Esophagus muscularis mucosa (tissue), 4 donors: ENCODE data around the gene PTPRK. TPM values are rescaled to one million over a fixed set of nuclear protein-coding genes. Genes with fewer than 3 reads are reported as not detected.
"Not testable (repeated sequence)": the region's sequence is repeated elsewhere in the genome, so short reads cannot be mapped to it uniquely, and the experiment has no call there.

ENCODE experiments used
- DNase-seq: peaks from one replicate; pipeline ENCODE4 v3.0.0-alpha.2; 2017; ENCODE audit errors: extremely low spot score
- H3K27ac ChIP-seq, 4 donors: fragments of 200-600 bp; sonication (generic); replicated peaks in 1 of 4; 1 replicate in 3 of 4; 2 replicates in 1 of 4; pipeline ENCODE4 v1.5.1; 2016 to 2019; ENCODE audit warnings: mild to moderate bottlenecking in 1 of 4
- H3K27me3 ChIP-seq, 4 donors: fragments of 200-600 bp; sonication (generic); one replicate each; pipeline versions ENCODE4 v1.5.1 to v1.6.0; 2016 to 2019
- H3K36me3 ChIP-seq, 4 donors: fragments of 200-600 bp; sonication (generic); one replicate each; pipeline ENCODE4 v1.5.1; 2016 to 2019
- H3K4me1 ChIP-seq, 4 donors: fragments of 200-600 bp; sonication (generic); one replicate each; pipeline ENCODE4 v1.5.1; 2016 to 2019
- H3K4me3 ChIP-seq, 4 donors: fragments of 200-600 bp; sonication (generic); 1 replicate in 2 of 4; 2 replicates in 2 of 4; pipeline ENCODE4 v1.5.1; 2016 to 2019; ENCODE audit warnings: mild to moderate bottlenecking in 4 of 4, moderate library complexity in 1 of 4
- H3K9me3 ChIP-seq, 4 donors: fragments of 200-600 bp; sonication (generic); 1 replicate in 3 of 4; 2 replicates in 1 of 4; pipeline ENCODE4 v1.5.1; 2016 to 2019
- EP300 ChIP-seq: sonication (generic); formaldehyde crosslinking; IDR thresholded peaks from one replicate; pipeline ENCODE4 v1.6.1; 2017; ENCODE audit warnings: antibody characterized with exemption
- POLR2A ChIP-seq: fragments of 450-650 bp; IDR thresholded peaks from one replicate; pipeline ENCODE4 v1.6.1; 2017; ENCODE audit warnings: antibody characterized with exemption, moderate library complexity, mild to moderate bottlenecking, low read depth
- POLR2AphosphoS5 ChIP-seq, 2 donors: sonication (generic); formaldehyde crosslinking; IDR thresholded peaks; one replicate each; pipeline ENCODE4 v1.6.1; 2017; ENCODE audit warnings: antibody characterized with exemption in 2 of 2
- WGBS: methylation state at CpG from one replicate; pipeline ENCODE4 v1.1.5; 2018; 5-methylcytosine and 5-hydroxymethylcytosine counted together
- intact Hi-C: fragments of 100-400 bp; cut with DNase I; formaldehyde crosslinking; loops from one replicate; pipeline ENCODE4 v1.15.1; 2023
- total RNA-seq, 4 donors: library from RNA; depleted of rRNA; stranded (reverse); fragments of >200 nt; gene quantifications; one replicate each; pipeline versions ENCODE4 v1.1.0 to v1.2.1, GENCODE V29; 2016
- TF ChIP-seq, protein P1 (sequence below), 3 experiments: fragments of 200-600 bp in 2 of 3; fragments of 450-650 bp in 1 of 3; sonication (generic) in 2 of 3; IDR thresholded peaks; one replicate each; pipeline ENCODE4 v1.5.1; 2017 to 2019; ENCODE audit warnings: antibody characterized with exemption in 3 of 3, mild to moderate bottlenecking in 2 of 3, moderate library complexity in 1 of 3

PTPRK gene
- total RNA-seq, 4 donors from 2014 or later = 36.8 to 53.1 (median 43.8) TPM

DNA sequence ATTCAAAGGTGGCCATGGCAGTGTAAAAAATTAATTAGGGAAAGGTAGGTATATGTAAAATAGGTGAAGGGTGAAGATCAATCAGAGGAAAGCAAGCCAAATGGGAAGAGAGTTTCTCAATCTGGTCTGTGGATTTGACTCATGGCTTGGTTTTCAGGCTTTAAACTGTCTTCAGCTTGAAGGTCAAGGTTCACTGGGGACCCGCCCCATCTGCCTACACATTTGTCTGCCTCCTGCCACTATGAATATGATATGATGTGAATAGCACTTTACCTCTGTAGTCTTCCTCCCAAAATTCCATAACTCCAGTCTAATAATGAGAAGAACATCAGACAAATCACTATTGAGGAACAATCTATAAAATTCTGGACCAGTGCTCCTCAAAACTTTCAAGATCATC, 587.3 kb downstream of the PTPRK start:
- Histone ChIP-seq H3K9me3 (peaks cover 0 to 10% (median 8%) of the 10 kb centered on the region in 4 donors), H3K36me3 (no peaks in the 10 kb centered on the region), H3K4me1 (no peaks in the 10 kb centered on the region), H3K4me3 (no peak overlapping the region), H3K27ac (no peak overlapping the region), H3K27me3 (no peaks in the 10 kb centered on the region)
- no peak for DNase-seq
- intact Hi-C loops = no loop called here
- 84% methylated on average over 1 of the region's 1 CpG for WGBS
- TF ChIP-seq POLR2AphosphoS5 (IDR thresholded peaks at IDR 0.05) = no peak
- no peak for TF ChIP-seq EP300
- TF ChIP-seq POLR2A = no peak
- TF ChIP-seq, protein P1, sequence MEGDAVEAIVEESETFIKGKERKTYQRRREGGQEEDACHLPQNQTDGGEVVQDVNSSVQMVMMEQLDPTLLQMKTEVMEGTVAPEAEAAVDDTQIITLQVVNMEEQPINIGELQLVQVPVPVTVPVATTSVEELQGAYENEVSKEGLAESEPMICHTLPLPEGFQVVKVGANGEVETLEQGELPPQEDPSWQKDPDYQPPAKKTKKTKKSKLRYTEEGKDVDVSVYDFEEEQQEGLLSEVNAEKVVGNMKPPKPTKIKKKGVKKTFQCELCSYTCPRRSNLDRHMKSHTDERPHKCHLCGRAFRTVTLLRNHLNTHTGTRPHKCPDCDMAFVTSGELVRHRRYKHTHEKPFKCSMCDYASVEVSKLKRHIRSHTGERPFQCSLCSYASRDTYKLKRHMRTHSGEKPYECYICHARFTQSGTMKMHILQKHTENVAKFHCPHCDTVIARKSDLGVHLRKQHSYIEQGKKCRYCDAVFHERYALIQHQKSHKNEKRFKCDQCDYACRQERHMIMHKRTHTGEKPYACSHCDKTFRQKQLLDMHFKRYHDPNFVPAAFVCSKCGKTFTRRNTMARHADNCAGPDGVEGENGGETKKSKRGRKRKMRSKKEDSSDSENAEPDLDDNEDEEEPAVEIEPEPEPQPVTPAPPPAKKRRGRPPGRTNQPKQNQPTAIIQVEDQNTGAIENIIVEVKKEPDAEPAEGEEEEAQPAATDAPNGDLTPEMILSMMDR (IDR thresholded peaks at IDR 0.05) = no peak

- Histone ChIP-seq H3K36me3 (no peaks in the 10 kb centered on the region), H3K9me3 (peaks cover 0 to 10% (median 8%) of the 10 kb centered on the region in 4 donors), H3K4me3 (no peak overlapping the region), H3K27ac (no peak overlapping the region), H3K27me3 (no peaks in the 10 kb centered on the region), H3K4me1 (no peaks in the 10 kb centered on the region)
- intact Hi-C loops = no loop called here
- TF ChIP-seq EP300 (no peak), POLR2AphosphoS5 (IDR thresholded peaks at IDR 0.05) (no peak), POLR2A (no peak)
- TF ChIP-seq, protein P1 (IDR thresholded peaks at IDR 0.05) = no peak
- no peak for DNase-seq
- 83% methylated on average over 5 of the region's 5 CpGs for WGBS
Measured at GRCh38 chr6:127932708-127933107, 587.7 kb downstream of the PTPRK start.

- peaks cover 0 to 14% (median 6%) of the 10 kb centered on the region in 4 donors for H3K9me3 ChIP-seq
- H3K27me3 ChIP-seq, H3K27ac ChIP-seq, DNase-seq, H3K4me3 ChIP-seq, H3K36me3 ChIP-seq, H3K4me1 ChIP-seq, intact Hi-C loops: not testable (repeated sequence)
- 96% methylated on average over 10 of the region's 10 CpGs for WGBS
Measured at GRCh38 chr6:127926441-127926840, 594.0 kb downstream of the PTPRK start.

DNA sequence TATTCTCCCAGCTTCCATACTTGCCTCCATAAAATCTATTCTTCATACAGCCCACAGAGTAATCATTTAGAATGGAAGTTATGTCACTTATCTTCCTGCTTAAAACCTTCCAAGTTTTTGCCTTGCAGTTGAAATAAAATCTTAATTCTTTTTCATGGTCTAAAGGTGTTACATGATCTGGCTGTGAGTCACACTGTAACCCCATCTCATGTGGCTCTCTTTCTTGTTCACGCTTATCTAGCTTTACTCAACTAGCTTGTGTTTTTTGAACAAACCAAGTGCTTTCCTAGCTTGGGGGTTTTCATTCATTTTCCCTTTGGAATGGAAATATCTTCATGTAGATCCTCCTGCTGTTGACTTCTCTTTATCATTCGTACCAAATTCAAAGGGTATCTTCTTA, 596.0 kb downstream of the PTPRK start:
- 88% methylated on average over 2 of the region's 2 CpGs for WGBS
- TF ChIP-seq, protein P1 (IDR thresholded peaks at IDR 0.05) = no peak
- TF ChIP-seq POLR2AphosphoS5 (IDR thresholded peaks at IDR 0.05) (no peak), EP300 (no peak), POLR2A (no peak)

GRCh38 chr6:127924031-127924430, 596.4 kb downstream of the PTPRK start:
- no peak for TF ChIP-seq POLR2AphosphoS5 (IDR thresholded peaks at IDR 0.05)
- TF ChIP-seq, protein P1 (IDR thresholded peaks at IDR 0.05) = no peak
- intact Hi-C loops = no loop called here
- no peak for DNase-seq
- no peak overlapping the region for H3K27ac ChIP-seq
- H3K36me3 ChIP-seq = no peaks in the 10 kb centered on the region
- H3K9me3 ChIP-seq = peaks cover 0 to 14% (median 6%) of the 10 kb centered on the region in 4 donors
- no peaks in the 10 kb centered on the region for H3K4me1 ChIP-seq
- no peak overlapping the region for H3K4me3 ChIP-seq
- no peaks in the 10 kb centered on the region for H3K27me3 ChIP-seq

More for the DNA sequence above, 596.0 kb downstream of the PTPRK start:
- no peak for DNase-seq
- no peaks in the 10 kb centered on the region for H3K4me1 ChIP-seq
- H3K4me3 ChIP-seq = no peak overlapping the region
- no peaks in the 10 kb centered on the region for H3K27me3 ChIP-seq
- H3K27ac ChIP-seq = no peak overlapping the region
- peaks cover 0 to 14% (median 6%) of the 10 kb centered on the region in 4 donors for H3K9me3 ChIP-seq
- H3K36me3 ChIP-seq = no peaks in the 10 kb centered on the region
- intact Hi-C loops = no loop called here
